Right ventricle myocardium superior (tissue), 1 donor: ENCODE data around the gene KIF18B. TPM values are rescaled to one million over a fixed set of nuclear protein-coding genes. Genes with fewer than 3 reads are reported as not detected.

Source experiments
- ATAC-seq: fragments of 200-7000 bp; cut with Tn5 transposase; one replicate; pipeline ENCODE4 v1.9.1; 2020; ENCODE audit warnings: mild to moderate bottlenecking; ENCODE audit not compliant: poor library complexity
- DNase-seq: peaks from one replicate; pipeline ENCODE4 v3.0.0-alpha.2; 2020
- intact Hi-C: fragments of 100-400 bp; cut with DNase I; formaldehyde crosslinking; loops from one replicate; pipeline ENCODE4 v1.11.2; 2022
- total RNA-seq: library from RNA; stranded (reverse); fragmentation: NEBNext Ultra II Directional; extraction: Animal tissue kit (Norgen Biotek cat#: 25700); gene quantifications from one replicate; pipeline ENCODE4 v1.2.1, GENCODE V29; 2021
- donor health status: DM: no; HTN: yes; CAD: no; lungs with severe emphysema.

KIF18B gene
- total RNA-seq, 1 donor from 2014 or later: 1.8 TPM

DNA sequence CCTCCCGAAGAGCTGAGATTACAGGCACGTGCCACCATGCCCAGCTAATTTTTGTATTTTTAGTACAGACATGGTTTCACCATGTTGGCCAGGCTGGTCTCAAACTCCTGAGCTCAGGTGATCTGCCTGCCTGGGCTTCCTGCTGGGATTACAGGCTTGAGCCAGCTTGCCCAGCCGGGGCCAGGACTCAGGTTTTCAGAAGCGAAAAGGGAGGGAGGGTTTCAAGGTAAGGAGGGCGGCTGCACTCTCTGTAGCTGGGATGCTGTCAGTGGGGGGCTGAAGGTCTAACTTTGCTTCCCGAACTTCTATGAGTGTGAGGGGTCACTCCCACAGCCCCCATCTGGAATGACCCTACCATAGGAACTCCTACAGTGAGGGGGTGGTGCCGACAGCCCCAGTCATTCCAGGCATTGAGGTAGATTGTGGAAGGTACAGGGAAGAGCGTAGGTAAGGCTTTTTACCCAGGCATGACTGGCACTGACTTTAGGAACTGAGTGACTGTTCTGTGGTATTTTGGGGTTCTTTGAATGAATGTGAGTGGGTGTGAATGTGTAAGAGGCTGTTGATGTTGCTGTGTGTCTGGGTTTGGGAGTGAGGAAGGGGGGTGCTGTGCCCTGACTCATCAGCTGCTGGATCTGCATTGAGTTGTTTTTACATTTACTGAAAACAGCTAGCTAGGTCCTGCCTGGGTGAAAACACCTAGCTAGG is 24.4 kb upstream of the KIF18B start:
- ATAC-seq: no peak
- intact Hi-C loops: no loop called here
- no peak for DNase-seq

DNA sequence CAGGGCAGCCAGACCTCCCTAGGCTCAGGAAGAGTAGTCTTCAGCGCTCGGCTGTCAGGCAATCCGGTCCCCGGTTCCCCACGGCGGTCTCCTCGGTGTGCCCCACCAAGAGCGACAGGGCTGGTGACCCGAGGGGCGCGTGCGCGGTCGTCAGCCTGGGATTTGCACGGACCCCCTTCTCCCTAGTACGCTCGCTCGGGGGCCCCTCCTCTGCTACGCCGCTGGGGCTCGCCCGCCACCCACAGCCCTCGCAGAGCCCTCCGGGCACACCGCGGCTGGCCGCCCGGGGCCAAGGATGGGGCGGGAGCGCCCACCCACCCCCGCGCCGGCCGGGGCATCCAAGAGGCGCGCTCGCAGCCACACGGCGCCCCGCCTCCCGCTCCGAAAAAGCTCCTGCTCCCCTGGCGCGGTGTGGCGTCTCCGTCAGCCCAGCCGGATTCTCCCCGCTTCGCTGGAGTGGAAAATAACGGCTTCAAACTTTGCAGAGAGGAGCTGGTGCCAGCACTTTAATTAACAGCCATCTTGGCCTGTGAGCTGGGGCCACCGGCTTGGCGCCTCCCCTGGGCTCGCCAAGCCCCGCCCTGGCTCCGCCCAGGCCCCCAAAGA is 22.7 kb upstream of the KIF18B start:
- DNase-seq (peak; percentile 59), ATAC-seq (peak; percentile 43)
- intact Hi-C loops: no loop called here

DNA sequence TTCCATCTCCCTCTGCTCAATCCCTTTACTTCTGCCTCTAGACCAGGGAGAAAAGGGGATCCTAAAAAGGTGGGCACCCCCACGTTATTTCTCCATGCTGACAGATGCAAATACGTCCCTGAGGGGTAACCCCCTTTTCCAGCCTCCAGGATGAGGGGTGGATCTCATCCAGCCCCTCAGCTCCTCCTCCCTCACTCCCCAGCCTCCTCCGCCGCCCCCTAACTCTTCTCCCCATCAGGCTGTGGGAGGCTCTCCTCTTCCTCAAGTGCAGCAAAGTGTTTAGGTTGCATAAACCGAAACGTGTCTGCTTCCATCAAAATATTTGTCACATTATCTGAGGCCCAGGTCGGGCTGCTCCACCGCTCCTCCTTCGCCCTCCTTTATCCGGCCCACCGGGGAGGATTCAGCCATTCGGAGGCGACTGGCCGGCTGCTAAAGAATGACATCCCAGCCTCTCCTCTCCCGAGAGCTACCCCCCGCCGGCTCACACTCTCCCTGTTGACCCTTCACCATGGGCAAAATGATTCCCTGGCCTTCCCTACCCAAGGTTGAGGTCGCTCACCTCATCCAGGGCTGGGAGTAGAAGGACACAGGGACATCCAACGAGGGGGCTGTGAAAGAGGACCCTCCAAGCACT is 21.7 kb upstream of the KIF18B start:
- ATAC-seq: no peak
- intact Hi-C loops: no loop called here
- DNase-seq: no peak

DNA sequence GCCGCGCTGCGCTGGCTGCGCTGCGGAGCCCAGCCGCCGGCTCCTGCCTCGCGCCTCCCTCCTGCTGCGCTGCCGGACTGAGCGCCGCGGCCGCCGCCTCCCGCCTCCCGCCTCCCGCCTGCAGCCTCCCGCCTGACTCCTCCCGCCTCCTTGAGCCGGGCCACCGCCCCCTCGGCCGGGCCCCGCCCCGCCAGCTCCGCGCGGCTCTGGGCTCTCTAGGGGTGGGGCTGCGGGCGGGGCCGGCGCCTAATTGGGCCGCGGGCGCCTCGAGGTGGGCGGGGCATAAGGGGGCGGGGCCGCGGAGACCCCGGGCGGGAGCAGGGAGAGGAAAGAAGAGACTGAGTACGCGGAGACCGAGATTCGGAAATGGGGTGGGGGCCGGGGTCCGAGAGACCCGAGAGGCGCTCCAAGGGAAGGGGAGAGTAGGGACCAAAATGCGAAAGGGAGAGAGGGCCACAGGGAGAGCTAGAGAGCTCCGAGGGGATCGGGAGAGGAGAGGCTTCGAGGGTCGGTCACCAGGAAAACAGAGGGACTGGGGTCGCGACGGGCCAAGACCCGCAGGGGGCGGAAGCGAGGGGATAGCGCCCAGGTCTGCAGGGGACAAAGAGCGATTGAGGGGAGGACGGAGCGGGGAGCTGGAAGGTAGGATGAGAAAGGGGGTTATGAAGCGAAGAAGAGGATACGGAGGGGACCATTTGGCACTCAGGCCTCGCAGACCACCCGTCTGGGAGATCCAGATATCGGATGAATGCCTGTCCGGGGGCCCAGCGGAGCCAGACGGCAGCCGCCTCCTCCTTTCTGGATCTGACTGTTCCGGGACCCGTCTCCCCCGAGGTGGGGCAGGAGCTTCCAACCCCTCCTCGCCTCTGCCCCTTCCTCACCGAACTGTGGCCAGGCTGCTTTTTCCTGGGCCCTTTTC is 20.9 kb upstream of the KIF18B start, which contains the start of gene C1QL1:
TSS of gene C1QL1 (minus strand) at position 79 of the 919 bp plus-strand sequence. CDS start 255 bp downstream, outside the sequence.
- intact Hi-C loops: no loop called here
- DNase-seq (peak; percentile 95), ATAC-seq (peak; percentile 98)

DNA sequence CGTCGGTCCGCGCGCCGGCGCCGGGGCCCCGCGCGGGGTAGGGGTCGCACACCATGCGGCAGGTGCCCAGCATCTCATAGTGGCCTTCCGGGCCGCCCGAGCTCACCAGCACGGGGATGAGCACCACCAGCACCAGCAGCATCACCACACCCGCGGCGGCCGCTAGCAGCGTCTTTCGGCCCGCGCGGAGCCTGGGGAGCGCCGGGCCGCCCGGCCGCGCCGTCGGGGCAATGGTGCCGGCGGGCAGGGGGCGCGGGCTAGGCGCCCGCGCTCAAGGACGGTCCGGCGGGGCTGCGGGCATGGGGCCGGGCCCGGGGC is 20.3 kb upstream of the KIF18B start:
- ATAC-seq: no peak
- no peak for DNase-seq
- intact Hi-C loops: no loop called here

DNA sequence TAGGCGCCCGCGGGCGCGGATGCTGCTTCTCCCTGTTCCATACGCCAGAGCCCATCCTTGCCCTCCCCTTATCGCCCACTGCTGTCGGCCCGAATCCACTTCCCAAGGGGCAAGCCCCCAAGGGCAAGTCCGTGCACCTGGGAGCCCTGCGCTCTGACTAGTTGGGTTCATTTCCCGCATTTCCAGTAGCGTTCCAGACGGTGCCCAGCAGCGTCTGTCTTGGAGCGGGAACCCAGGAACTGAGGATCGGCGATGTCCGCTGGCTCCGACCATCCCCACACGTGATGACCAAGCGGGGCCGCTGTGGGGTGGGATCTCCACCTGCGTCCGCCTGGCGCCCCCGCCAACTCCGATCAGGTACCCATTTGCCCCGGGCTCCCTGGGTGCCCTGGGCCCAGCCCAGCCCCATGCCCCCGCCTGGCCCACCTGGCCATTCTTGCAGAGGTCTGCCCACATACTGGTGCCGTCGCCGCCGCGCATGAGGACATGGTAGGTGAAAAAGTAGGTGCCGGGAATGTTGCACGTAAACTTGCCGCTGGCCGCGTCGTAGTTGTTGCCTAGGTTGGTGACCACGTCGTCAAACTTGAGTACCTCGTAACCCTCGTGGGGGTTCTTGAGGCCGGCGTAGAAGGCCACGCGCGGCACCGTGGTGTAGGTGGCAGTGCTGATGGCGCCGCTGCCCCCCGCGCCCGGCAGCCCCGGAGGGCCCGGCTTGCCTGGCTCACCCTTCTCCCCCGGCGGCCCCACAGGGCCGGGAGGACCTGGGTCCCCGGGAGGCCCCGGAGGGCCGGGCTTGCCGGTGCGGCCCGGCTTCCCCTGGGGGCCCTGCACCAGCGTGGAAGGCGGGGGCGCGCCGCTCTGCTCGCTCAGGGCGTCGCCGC is 19.7 kb upstream of the KIF18B start:
- intact Hi-C loops: no loop called here
- peak; percentile 42 for DNase-seq
- ATAC-seq: no peak

DNA sequence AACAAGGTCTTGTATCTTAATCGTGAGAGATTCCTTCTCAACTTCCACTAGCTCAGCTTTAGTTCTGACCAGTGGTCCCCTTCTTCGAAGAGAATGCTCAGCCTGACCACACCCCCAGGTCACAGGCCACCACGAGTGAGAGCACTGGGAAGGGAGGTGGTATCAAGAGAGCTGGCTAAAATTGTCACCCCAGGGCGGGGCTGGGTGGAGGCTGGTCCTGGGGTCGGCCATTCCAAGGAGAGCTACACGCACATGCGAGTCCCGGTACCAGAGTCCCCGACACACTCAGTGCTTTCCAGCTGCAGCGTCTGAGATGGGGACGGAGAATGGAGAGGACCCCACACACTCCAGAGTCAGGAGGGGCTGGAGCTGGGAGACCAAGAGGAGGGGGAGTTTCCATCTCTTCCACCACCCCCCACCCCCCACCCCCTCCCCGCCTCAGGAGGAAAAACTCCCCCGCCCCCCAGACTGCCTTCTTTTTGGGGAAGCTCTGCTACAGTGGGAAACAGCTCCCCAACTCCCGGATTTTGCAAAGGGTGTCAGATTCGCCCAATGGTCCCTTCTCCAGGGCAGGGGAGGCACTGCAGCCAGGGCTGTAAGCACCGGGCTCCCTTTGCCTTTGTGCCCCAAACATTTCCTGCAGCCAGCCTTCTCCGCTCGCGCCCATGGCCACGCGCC is 18.9 kb upstream of the KIF18B start:
- intact Hi-C loops: no loop called here
- DNase-seq (no peak), ATAC-seq (no peak)

DNA sequence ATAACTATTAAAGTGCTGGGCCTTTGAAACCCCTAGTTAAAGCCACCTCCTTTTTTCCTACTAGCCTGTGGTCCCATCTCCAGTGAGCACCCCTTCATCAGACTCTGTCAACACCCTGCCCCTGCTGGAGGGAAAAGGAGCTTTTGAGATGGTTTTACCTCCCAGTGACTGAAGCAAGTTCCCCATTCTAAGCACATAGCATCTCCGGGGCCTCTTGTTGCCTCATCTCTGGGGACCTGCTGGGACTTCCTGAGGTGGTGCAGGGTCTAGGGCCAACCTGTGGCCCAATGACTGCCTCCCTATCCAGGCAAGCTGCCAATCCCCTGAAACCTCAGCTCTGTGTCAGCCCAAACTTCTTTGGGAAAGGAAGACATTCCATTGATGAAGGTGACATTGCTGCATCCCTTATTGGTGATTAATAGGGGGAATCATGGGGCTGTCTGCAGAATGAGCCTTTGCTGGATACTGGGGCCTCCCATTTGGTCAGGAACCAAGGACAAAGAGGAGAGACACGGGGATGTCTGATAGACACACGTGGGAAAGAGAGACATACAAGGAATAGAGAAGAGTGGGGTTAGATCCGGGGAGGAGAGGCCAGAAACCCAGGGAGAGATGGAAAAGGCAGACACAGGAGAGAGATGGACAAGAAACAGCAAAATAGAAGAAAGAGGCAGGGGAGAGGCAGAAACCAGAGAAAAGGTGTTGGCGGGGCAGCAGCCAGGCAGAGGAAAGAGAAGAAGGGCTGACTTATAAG is 18.1 kb upstream of the KIF18B start:
- intact Hi-C loops: no loop called here
- DNase-seq (no peak), ATAC-seq (no peak)

DNA sequence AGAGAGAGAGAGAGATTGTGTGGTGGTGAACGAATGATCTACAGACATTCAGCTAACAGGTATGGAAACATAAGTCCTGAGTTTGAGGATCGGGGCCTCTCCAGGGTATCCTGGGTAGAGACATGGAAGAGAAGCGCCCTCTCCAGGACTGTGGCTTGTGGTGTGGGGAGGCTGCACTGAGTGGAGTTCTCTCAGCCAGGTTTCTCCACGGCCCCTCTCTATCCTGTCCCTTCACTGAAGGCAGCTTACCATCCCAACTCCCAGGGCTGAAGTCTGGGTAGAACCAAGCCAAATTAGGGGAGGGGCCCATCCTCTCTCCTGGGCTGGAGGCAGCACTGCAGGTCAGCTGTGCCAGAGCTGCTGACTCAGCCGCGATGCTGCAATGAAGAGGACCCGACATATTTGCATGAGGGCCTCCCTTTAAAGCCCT is 14.4 kb upstream of the KIF18B start:
- DNase-seq: no peak
- intact Hi-C loops: no loop called here
- no peak for ATAC-seq

DNA sequence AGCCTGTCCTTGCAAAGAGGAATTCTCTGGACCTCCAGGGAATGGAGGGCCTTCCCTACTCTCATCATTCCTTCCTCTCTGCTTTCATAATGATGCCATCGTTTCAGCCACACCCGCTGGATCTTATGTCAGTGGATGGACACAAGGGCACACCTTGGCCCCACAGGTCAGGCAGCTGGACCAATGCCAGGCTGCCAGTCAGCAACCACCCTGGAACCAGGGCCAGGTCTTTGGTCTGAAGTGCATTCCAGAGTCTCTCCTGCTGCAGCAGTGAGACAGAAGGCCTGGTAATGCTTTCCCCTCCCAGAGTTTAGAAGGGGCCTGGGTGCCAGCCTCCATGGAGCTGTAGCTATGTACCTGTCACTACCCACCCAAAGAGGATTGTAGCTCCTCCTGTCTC is 13.1 kb upstream of the KIF18B start:
- ATAC-seq (no peak), DNase-seq (no peak)
- intact Hi-C loops: no loop called here

DNA sequence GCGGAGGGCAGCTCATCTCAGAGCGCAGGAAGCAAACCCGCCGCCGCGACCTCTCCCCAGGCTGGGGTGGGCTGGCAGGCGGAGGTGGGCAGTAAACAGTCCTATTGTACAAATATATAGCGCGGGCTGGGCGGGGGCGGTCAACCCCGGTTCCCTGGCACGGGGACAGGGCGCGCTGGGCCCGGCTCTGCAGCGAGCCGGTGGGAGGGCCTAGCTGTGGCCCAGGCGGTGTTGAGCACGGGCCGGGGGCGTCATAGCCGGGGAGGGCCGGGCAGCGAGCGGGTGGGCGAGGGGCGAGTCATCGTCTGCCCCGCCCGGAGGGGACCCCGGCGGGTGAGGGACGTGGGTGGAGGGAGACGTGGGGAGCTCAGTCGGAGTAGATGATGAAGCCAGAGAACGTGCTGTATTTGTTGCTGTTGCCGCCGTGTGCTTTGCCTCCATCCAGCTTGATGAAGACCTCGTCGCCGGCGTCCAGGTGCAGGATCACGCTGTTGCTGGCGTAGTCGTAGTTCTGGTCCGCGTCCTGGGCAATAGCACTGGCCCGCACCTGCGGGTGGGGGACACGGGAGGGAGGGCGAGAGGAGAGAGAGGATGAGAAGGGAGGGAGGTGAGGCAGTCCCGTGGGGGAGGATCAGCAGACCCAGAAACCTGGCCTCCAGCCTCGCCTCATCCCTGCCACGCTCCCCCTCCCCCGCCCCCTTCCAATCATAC is 12.4 kb upstream of the KIF18B start:
- no peak for DNase-seq
- no peak for ATAC-seq
- intact Hi-C loops: no loop called here

DNA sequence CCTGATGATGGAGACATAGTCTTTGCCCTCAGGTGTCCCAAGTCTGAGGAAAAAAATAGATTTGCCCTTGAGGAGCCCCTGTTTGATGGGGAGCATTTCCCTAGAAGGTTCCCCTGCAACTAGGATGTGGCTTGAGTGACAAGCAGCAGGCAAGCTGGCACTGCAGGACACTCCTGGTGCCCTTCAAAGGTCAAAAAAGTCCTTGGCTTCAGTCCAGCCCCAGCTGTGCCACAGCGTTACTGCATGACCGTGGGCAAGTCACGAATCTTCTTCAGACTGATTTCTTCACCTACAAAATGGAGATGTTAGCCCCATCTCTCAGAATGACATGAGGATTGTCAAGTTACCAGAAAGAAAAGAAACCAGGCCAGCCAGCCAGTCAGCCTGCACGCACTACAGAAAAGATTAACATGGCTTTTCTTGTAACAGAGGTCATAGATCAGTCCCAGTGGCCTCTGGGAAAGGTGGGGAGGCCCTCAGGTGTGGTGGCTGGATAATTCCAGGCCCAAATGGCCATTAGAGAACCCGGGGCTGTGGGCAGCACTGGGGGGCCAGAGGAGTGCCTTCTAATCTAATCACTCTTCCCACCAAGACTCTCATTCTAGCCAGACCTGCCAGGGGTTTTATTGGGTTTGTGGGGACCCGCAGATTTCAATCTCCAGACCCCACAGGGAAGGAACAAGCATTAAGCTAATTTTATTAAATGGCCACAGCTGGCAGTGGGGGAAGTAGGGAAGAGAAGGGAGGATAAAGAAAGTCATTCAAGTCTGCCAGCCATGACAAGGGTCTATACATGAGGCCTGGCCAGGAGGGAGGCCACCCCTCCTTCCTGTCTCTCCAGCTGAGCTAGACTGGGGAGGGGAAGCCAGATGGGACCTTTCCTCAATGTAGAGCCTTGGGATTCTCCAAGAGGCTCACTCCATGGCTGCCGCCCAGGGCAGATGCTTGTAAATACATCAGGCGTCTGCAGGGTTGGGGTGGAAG is 9.7 kb upstream of the KIF18B start:
- intact Hi-C loops: no loop called here
- ATAC-seq: no peak
- no peak for DNase-seq

DNA sequence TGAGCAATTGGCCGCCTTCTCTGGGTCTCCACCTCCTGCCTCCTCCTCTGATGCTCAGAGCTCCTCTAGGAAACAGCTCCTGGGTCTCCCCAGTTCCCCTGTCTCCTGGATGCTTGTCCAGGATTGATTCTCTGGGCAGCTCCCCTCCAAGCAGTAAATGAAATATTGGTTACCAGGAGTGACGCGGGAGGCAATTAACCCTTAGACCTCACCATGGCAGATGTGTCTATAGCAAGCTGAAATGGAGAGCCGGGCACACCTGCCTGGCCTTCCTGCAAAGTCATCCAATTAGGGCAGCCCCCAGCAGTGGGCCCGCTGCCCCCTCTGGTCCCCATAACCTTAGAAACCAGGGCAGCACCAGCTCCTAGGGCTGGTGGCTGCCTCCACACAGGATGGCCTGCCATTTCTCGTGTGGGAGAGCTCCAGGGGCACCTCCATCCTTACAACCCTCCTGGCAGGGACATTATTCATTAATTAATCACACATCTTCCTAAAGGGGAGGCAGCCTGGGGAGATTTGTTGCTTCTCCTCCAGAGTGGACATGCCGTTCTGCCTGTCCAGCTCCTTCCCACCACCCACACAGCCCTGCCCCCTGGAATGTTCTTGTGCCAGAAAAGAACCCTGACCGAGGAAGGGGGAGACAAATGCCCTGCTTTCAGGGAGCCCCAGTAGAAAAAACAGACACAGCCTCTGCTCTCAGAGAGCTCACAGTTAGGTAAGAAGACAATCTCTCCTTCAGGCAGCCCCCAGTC is 8.3 kb upstream of the KIF18B start:
- no peak for DNase-seq
- ATAC-seq: no peak
- intact Hi-C loops: no loop called here

DNA sequence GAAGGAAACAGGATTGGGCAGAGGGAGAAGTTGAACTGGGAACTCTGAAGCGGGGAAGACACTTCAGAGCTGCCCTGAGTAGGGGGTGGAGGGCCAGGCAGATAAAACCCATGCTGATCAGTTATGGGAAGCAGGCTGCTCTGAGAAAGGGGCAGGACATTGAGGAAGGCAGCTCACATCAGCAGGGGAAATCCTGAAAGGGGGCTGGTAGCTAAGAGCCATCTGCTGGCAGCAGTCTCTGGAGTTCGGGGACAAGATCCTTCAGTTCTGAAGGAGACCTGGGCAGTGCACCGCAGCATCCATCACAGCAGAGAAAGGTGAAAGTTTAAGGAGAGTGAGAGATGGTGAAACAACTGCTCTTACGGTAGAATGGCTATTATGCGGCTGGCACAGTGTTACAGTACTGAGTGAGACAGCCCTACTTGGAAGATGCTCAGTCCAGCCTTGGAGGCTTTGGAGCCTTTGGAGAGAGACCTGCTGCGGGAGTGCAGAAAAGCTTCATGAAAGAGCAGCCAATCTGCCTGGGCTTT is 5.4 kb upstream of the KIF18B start:
- ATAC-seq (no peak), DNase-seq (no peak)
- intact Hi-C loops: no loop called here
